ENCODE data around the gene SPRY2.

GRCh38 chr13:80336370-80336769 lies 4.6 kb downstream of the SPRY2 start:
- TF ChIP-seq CTCF (conservative IDR thresholded peaks at IDR 0.05; ENCODE audit: low read depth, low read length) (no peak), EZH2phosphoT487 (IDR thresholded peaks at IDR 0.05; ENCODE audit: borderline replicate concordance, low read length) (no peak), EZH2 (IDR thresholded peaks at IDR 0.05; ENCODE audit: low read length, unreplicated experiment) (no peak)

Measured in PC-3 (cell line).